ENCODE data around the gene CELA1.
"Not testable (repeated sequence)": the region's sequence is repeated elsewhere in the genome, so short reads cannot be mapped to it uniquely, and the experiment has no call there.

Gene CELA1

GRCh38 chr12:51307655-51308593 lies 38.6 kb downstream of the CELA1 start:
- no peak for DNase-seq

GRCh38 chr12:51306507-51306906 lies 40.0 kb downstream of the CELA1 start:
- DNase-seq: no peak

- DNase-seq: not testable (repeated sequence)
Observed at GRCh38 chr12:51300768-51301167, 45.7 kb downstream of the CELA1 start.

GRCh38 chr12:51295651-51296050 lies 50.8 kb downstream of the CELA1 start:
- DNase-seq: no peak

GRCh38 chr12:51294097-51294496 lies 52.4 kb downstream of the CELA1 start:
- DNase-seq: not testable (repeated sequence)

GRCh38 chr12:51293696-51294095 lies 52.8 kb downstream of the CELA1 start:
- no peak for DNase-seq

GRCh38 chr12:51291603-51292513 lies 54.6 kb downstream of the CELA1 start:
- not testable (repeated sequence) for DNase-seq

- no peak for DNase-seq
Observed at GRCh38 chr12:51285843-51286242, 60.6 kb downstream of the CELA1 start.

- no peak for DNase-seq
Observed at GRCh38 chr12:51281202-51281924, 65.1 kb downstream of the CELA1 start.

Measured in NCI-H524 treated with DMSO at 0.1 percent for 48 hours (cell line).